H9 (cell line): ENCODE data around the gene MARK2. TPM values are rescaled to one million over a fixed set of nuclear protein-coding genes. Genes with fewer than 3 reads are reported as not detected.

ENCODE experiments used
- DNase-seq: peaks from one replicate; pipeline ENCODE4 v3.0.0-alpha.2; 2017
- H2AFZ ChIP-seq: one replicate; pipeline ENCODE4 v1.6.1; 2013; ENCODE audit warnings: mild to moderate bottlenecking, low read length, control low read depth, moderate library complexity
- H2AK5ac ChIP-seq: 2 replicates; pipeline ENCODE4 v1.6.1; 2013; ENCODE audit warnings: low read length, control low read depth, mixed read lengths; ENCODE audit not compliant: insufficient read length
- H2BK120ac ChIP-seq: one replicate; pipeline ENCODE4 v1.6.1; 2013; ENCODE audit warnings: low read depth, mild to moderate bottlenecking, low read length, control low read depth, inconsistent platforms; ENCODE audit not compliant: poor library complexity, severe bottlenecking
- H2BK12ac ChIP-seq: 2 replicates; pipeline ENCODE4 v1.6.1; 2013; ENCODE audit warnings: low read length, control low read depth, mixed read lengths, low read depth; ENCODE audit not compliant: insufficient read length
- H2BK15ac ChIP-seq: 2 replicates; pipeline ENCODE4 v1.6.1; 2013; ENCODE audit warnings: low read depth, low read length, control low read depth
- H2BK20ac ChIP-seq: one replicate; pipeline ENCODE4 v1.6.1; 2013; ENCODE audit warnings: low read depth, mild to moderate bottlenecking, low read length, control low read depth, inconsistent platforms; ENCODE audit not compliant: poor library complexity, severe bottlenecking
- H2BK5ac ChIP-seq: 2 replicates; pipeline ENCODE4 v1.6.1; 2013; ENCODE audit warnings: low read length, control low read depth, mixed read lengths; ENCODE audit not compliant: insufficient read length
- H3K14ac ChIP-seq: 2 replicates; pipeline ENCODE4 v1.6.1; 2013; ENCODE audit warnings: low read length, control low read depth; ENCODE audit not compliant: insufficient read depth
- H3K18ac ChIP-seq: 2 replicates; pipeline ENCODE4 v1.6.1; 2013; ENCODE audit warnings: low read depth, mild to moderate bottlenecking, mixed read lengths, low read length, control low read depth; ENCODE audit not compliant: insufficient read length
- H3K23ac ChIP-seq: 2 replicates; pipeline ENCODE4 v1.6.1; 2013; ENCODE audit warnings: low read length, control low read depth, mixed read lengths, low read depth; ENCODE audit not compliant: insufficient read length
- H3K23me2 ChIP-seq: 2 replicates; pipeline ENCODE4 v1.6.1; 2013; ENCODE audit warnings: low read depth, mild to moderate bottlenecking, mixed read lengths, low read length, control low read depth; ENCODE audit not compliant: insufficient read length, poor library complexity, severe bottlenecking
- H3K27ac ChIP-seq: 2 replicates; pipeline ENCODE4 v1.5.1; 2013; ENCODE audit warnings: low read length, control low read depth, mixed read lengths, low read depth; ENCODE audit not compliant: insufficient read length
- H3K27me3 ChIP-seq: 2 replicates; pipeline ENCODE4 v1.6.1; 2013; ENCODE audit warnings: low read length, control low read depth, inconsistent platforms; ENCODE audit not compliant: insufficient read depth
- H3K4ac ChIP-seq: 2 replicates; pipeline ENCODE4 v1.6.1; 2013; ENCODE audit warnings: low read depth, mild to moderate bottlenecking, control low read depth, inconsistent platforms, low read length, moderate library complexity
- H3K4me1 ChIP-seq: 2 replicates; pipeline ENCODE4 v1.6.1; 2013; ENCODE audit warnings: low read length, control low read depth, inconsistent platforms; ENCODE audit not compliant: insufficient read depth
- H3K4me2 ChIP-seq: 2 replicates; pipeline ENCODE4 v1.6.1; 2013; ENCODE audit warnings: low read length, control low read depth, mixed read lengths; ENCODE audit not compliant: insufficient read length, insufficient read depth
- H3K56ac ChIP-seq: 2 replicates; pipeline ENCODE4 v1.6.1; 2013; ENCODE audit warnings: low read depth, mild to moderate bottlenecking, mixed read lengths, low read length, control low read depth; ENCODE audit not compliant: insufficient read length
- H3K79me1 ChIP-seq: 2 replicates; pipeline ENCODE4 v1.6.1; 2013; ENCODE audit warnings: low read depth, mild to moderate bottlenecking, moderate library complexity, low read length, control low read depth, inconsistent platforms; ENCODE audit not compliant: insufficient read depth, poor library complexity, severe bottlenecking
- H3K79me2 ChIP-seq: 2 replicates; pipeline ENCODE4 v1.6.1; 2013; ENCODE audit warnings: low read length, control low read depth, inconsistent platforms; ENCODE audit not compliant: insufficient read depth
- H3K9ac ChIP-seq: 2 replicates; pipeline ENCODE4 v1.6.1; 2013; ENCODE audit warnings: low read length, control low read depth, mixed read lengths; ENCODE audit not compliant: insufficient read length; ENCODE audit errors: extremely low read depth
- H3K9me3 ChIP-seq: one replicate; pipeline ENCODE4 v1.6.1; 2013; ENCODE audit warnings: low read depth, low read length, inconsistent platforms; ENCODE audit not compliant: control insufficient read depth
- H3T11ph ChIP-seq: one replicate; pipeline ENCODE4 v1.6.1; 2013; ENCODE audit warnings: mild to moderate bottlenecking, low read length, control low read depth, inconsistent platforms
- H4K20me1 ChIP-seq: one replicate; pipeline ENCODE4 v1.6.1; 2013; ENCODE audit not compliant: control insufficient read depth, insufficient read length, insufficient read depth
- H4K5ac ChIP-seq: 2 replicates; pipeline ENCODE4 v1.6.1; 2013; ENCODE audit warnings: low read depth, mild to moderate bottlenecking, mixed read lengths, low read length, control low read depth; ENCODE audit not compliant: insufficient read length
- H4K8ac ChIP-seq: replicated peaks from 2 replicates; pipeline ENCODE4 v1.6.1; 2013; ENCODE audit warnings: low read length, control low read depth, mixed read lengths, low read depth; ENCODE audit not compliant: insufficient read length
- H4K91ac ChIP-seq: 2 replicates; pipeline ENCODE4 v1.6.1; 2013; ENCODE audit warnings: low read depth, mild to moderate bottlenecking, moderate library complexity, mixed read lengths, low read length, control low read depth; ENCODE audit not compliant: insufficient read length
- H3K27ac Mint-ChIP-seq, 3 experiments: 2 replicates in 2 of 3; 3 replicates in 1 of 3; pipeline ENCODE4 v1.8.0; 2020 to 2021; ENCODE audit warnings: mixed read lengths in 3 of 3, mild to moderate bottlenecking in 1 of 3, moderate library complexity in 1 of 3
- H3K27me3 Mint-ChIP-seq: 2 replicates; pipeline ENCODE4 v1.8.0; 2021; ENCODE audit warnings: low read depth, mild to moderate bottlenecking, moderate library complexity, mixed read lengths
- H3K36me3 Mint-ChIP-seq, 3 experiments: 2 replicates in 2 of 3; 3 replicates in 1 of 3; pipeline ENCODE4 v1.8.0; 2020 to 2021; ENCODE audit warnings: low read depth in 3 of 3, mixed read lengths in 3 of 3; ENCODE audit not compliant: insufficient read depth in 1 of 3
- H3K4me1 Mint-ChIP-seq, 2 experiments: 2 replicates each; pipeline ENCODE4 v1.8.0; 2020; ENCODE audit warnings: mixed read lengths in 2 of 2
- H3K4me3 Mint-ChIP-seq, 2 experiments: 2 replicates in 1 of 2; 3 replicates in 1 of 2; pipeline ENCODE4 v1.8.0; 2020 to 2021; ENCODE audit warnings: mild to moderate bottlenecking in 2 of 2, mixed read lengths in 2 of 2, moderate library complexity in 1 of 2
- H3K9me3 Mint-ChIP-seq, 2 experiments: 2 replicates in 1 of 2; 3 replicates in 1 of 2; pipeline ENCODE4 v1.8.0; 2020; ENCODE audit warnings: mild to moderate bottlenecking in 2 of 2, mixed read lengths in 2 of 2, moderate library complexity in 1 of 2
- CTCF ChIP-seq: fragments of 200-600 bp; sonication (generic); conservative IDR thresholded peaks from 3 replicates; pipeline ENCODE4 v1.8.0; 2021; ENCODE audit warnings: antibody characterized with exemption, mild to moderate bottlenecking
- WGBS: extraction: QIAGEN DNeasy Blood & Tissue Kit; methylation state at CpG from one replicate; pipeline ENCODE4 v1.1.7; 2013; ENCODE audit warnings: missing lambda C conversion rate, low lambda C conversion rate, mixed read lengths; ENCODE audit not compliant: insufficient read length; ENCODE audit errors: extremely low coverage; 5-methylcytosine and 5-hydroxymethylcytosine counted together
- total RNA-seq: library from RNA; stranded (reverse); gene quantifications from 2 replicates; pipeline ENCODE4 v1.2.1, GENCODE V29; 2021

Gene MARK2
- total RNA-seq, 1 experiment from 2014 or later = 45.7 TPM

DNA sequence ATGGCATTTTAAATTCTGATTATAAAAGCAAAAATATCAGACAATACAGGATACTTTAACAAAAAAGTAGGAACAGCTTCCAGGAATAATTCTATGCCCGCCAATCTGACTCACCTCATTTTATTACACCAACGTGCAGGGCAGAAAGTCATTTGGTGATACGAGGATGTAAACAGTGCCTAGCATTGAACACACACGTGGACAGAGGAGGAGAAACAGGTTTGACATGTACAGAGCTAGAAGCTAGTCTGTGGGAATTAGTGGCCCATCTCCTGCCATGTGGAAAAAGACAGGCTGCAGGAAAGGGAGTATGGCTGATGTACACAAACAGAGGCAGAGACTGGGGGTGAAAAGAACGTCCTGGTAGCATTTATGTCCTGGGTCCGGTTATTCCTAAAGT is 34.7 kb upstream of the MARK2 start:
- WGBS = no CpG with 5 or more reads among the region's 6 CpGs
- H2BK120ac ChIP-seq = no peak overlapping the region
- H3K18ac ChIP-seq = no peak overlapping the region
- H4K5ac ChIP-seq = no peak overlapping the region
- H3K27ac ChIP-seq = no peak overlapping the region
- no peak overlapping the region for H2AK5ac ChIP-seq
- H4K8ac ChIP-seq = no peak overlapping the region
- no peaks in the 10 kb centered on the region for H3K9me3 ChIP-seq
- peaks cover 0 to 3% (median 0%) of the 10 kb centered on the region in 3 experiments; a peak in 1 of 7 replicates for H3K36me3 Mint-ChIP-seq
- no peak overlapping the region for H2BK20ac ChIP-seq
- no peak overlapping the region for H2BK15ac ChIP-seq
- no peak overlapping the region for H3K56ac ChIP-seq
- no peaks in the 10 kb centered on the region for H3K79me2 ChIP-seq
- H2BK5ac ChIP-seq = no peak overlapping the region
- H3K27me3 Mint-ChIP-seq = no peaks in the 10 kb centered on the region
- H4K20me1 ChIP-seq = no peaks in the 10 kb centered on the region
- no peak overlapping the region for H3K4ac ChIP-seq
- no peak overlapping the region for H3K14ac ChIP-seq
- peaks cover 0 to 4% of the 10 kb centered on the region in 2 experiments; a peak in 1 of 4 replicates for H3K4me1 Mint-ChIP-seq
- H3K4me2 ChIP-seq = no peak overlapping the region
- H3K27ac Mint-ChIP-seq = no peak overlapping the region
- H2BK12ac ChIP-seq = no peak overlapping the region
- TF ChIP-seq CTCF = no peak
- no peaks in the 10 kb centered on the region for H3K79me1 ChIP-seq
- H3K9ac ChIP-seq = no peak overlapping the region
- H3K9me3 Mint-ChIP-seq = no peaks in the 10 kb centered on the region
- H4K91ac ChIP-seq = no peak overlapping the region
- H3K23me2 ChIP-seq = no peaks in the 10 kb centered on the region
- no peaks in the 10 kb centered on the region for H3K27me3 ChIP-seq
- DNase-seq = no peak
- no peak overlapping the region for H3K23ac ChIP-seq
- no peak overlapping the region for H3K4me3 Mint-ChIP-seq
- H3K4me1 ChIP-seq = no peaks in the 10 kb centered on the region; the same call in 1 of the 2 replicates
- H3T11ph ChIP-seq = no peak overlapping the region
- no peak overlapping the region for H2AFZ ChIP-seq
